Nephron progenitor cell (in vitro differentiated cells): Measurements from ENCODE around the gene OSBP2.

Experiments used
- DNase-seq: peaks from one replicate; pipeline ENCODE4 v3.0.0; 2021
- H3K27ac Mint-ChIP-seq: 2 replicates; pipeline ENCODE4 v1.8.0; 2021; ENCODE audit warnings: mild to moderate bottlenecking, moderate library complexity, mixed read lengths
- H3K27me3 Mint-ChIP-seq: 2 replicates; pipeline ENCODE4 v1.8.0; 2021; ENCODE audit warnings: mild to moderate bottlenecking, low read depth, mixed read lengths; ENCODE audit not compliant: poor library complexity
- H3K36me3 Mint-ChIP-seq: 2 replicates; pipeline ENCODE4 v1.8.0; 2021; ENCODE audit warnings: low read depth, mixed read lengths
- H3K4me1 Mint-ChIP-seq: 2 replicates; pipeline ENCODE4 v1.8.0; 2021; ENCODE audit warnings: mixed read lengths
- H3K4me3 Mint-ChIP-seq: 2 replicates; pipeline ENCODE4 v1.8.0; 2021; ENCODE audit warnings: mild to moderate bottlenecking, moderate library complexity, mixed read lengths
- H3K9me3 Mint-ChIP-seq: 2 replicates; pipeline ENCODE4 v1.8.0; 2021; ENCODE audit warnings: mild to moderate bottlenecking, moderate library complexity, mixed read lengths
- TF ChIP-seq, protein P1 (sequence below): fragments of 200-600 bp; sonication (generic); IDR thresholded peaks from 2 replicates; pipeline ENCODE4 v1.5.0; 2021; ENCODE audit warnings: antibody characterized with exemption

The OSBP2 gene

DNA sequence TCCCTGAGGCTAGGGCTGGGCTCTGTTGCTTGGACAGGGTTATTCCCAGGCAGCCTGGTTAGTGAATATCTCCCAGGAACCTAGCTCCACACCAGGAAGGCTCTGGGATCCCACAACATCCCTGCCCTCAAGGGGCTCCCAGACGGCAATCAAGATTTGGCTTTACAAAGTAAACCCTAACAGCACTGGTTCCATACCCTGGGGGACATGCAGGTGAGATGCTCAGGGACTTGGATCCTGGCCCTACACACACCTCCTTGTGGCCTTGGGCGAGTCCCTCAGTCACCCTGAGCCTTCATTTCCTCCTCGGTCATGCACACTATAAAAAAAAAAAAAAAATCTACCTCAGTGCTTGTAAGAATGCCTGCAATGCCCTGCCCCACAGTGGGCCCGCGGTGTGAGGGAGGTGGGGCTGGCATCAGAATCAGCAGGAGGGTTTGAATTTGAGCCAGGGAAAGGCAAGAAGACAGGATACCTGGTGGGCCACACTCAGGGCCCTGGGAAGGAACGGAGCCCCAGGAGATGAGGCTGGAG, 187.6 kb downstream of the OSBP2 start:
- peaks cover 12% of the 10 kb centered on the region for H3K4me1 Mint-ChIP-seq
- peaks cover 9% of the 10 kb centered on the region for H3K27me3 Mint-ChIP-seq
- no peaks in the 10 kb centered on the region for H3K36me3 Mint-ChIP-seq
- DNase-seq = no peak
- no peak overlapping the region for H3K4me3 Mint-ChIP-seq
- H3K9me3 Mint-ChIP-seq = no peaks in the 10 kb centered on the region
- no peak overlapping the region for H3K27ac Mint-ChIP-seq
- TF ChIP-seq, protein P1, sequence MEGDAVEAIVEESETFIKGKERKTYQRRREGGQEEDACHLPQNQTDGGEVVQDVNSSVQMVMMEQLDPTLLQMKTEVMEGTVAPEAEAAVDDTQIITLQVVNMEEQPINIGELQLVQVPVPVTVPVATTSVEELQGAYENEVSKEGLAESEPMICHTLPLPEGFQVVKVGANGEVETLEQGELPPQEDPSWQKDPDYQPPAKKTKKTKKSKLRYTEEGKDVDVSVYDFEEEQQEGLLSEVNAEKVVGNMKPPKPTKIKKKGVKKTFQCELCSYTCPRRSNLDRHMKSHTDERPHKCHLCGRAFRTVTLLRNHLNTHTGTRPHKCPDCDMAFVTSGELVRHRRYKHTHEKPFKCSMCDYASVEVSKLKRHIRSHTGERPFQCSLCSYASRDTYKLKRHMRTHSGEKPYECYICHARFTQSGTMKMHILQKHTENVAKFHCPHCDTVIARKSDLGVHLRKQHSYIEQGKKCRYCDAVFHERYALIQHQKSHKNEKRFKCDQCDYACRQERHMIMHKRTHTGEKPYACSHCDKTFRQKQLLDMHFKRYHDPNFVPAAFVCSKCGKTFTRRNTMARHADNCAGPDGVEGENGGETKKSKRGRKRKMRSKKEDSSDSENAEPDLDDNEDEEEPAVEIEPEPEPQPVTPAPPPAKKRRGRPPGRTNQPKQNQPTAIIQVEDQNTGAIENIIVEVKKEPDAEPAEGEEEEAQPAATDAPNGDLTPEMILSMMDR = no peak

DNA sequence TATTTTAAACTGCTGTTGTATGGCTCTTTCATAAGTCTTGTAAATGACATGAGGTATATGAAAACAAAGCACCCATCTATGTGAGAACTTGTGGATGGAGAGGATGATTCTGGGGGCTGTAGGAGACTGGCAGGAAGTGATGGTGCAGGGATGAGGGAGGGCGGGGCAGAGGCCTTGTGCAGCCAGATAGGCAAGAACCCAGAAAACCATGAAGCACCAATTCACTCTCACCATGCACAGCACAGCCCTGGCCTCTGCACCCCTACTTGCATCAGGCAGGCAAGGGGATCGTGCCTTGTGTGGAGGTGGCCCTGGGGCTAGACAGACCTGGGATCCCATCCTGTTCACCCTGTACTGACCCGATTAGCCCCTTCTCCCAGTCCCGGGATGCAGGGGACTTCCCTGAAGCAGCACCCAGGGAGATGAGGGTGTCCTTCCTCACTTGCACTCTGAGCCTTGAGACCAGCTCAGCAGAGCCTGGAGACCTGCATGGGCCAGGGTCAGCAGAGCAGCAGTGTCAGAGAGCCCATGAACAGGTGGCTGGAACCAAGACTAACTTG, 188.4 kb downstream of the OSBP2 start:
- peaks cover 12% of the 10 kb centered on the region for H3K27me3 Mint-ChIP-seq
- no peak overlapping the region for H3K4me3 Mint-ChIP-seq
- no peak for DNase-seq
- peak overlapping the region; percentile 51 for H3K27ac Mint-ChIP-seq
- TF ChIP-seq, protein P1 = no peak
- H3K4me1 Mint-ChIP-seq = peaks cover 10% of the 10 kb centered on the region
- no peaks in the 10 kb centered on the region for H3K9me3 Mint-ChIP-seq
- no peaks in the 10 kb centered on the region for H3K36me3 Mint-ChIP-seq

DNA sequence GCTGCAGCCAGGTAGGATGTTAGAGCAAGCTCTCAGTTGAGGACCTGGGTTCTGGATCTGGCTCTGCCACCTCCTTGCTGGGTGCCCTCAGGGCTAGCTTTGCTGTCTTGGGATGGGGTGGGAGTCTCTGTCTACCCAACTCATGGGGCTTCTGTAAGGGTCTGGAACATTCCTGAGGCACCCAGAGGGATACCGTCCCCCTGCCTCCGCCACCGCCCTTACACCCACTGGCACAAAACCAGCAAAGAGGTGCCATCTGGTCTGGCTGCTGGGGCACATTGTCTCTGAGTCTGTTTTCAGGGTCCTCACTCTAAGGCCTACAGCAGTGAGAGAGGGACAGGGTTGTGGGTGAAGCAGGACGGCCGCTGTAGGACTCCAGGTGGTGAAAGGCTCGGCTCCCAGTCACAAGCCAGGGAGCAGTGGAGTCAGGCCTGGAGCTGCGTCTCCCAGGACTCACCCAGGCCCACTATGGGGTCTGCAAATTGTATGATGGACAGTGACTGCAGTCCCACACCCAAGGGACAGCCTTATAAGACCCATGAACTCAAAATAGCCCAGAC, 189.0 kb downstream of the OSBP2 start:
- H3K27me3 Mint-ChIP-seq = peaks cover 8% of the 10 kb centered on the region
- H3K27ac Mint-ChIP-seq = peak overlapping the region; percentile 32
- TF ChIP-seq, protein P1 = no peak
- H3K4me1 Mint-ChIP-seq = peaks cover 8% of the 10 kb centered on the region
- no peaks in the 10 kb centered on the region for H3K9me3 Mint-ChIP-seq
- H3K36me3 Mint-ChIP-seq = no peaks in the 10 kb centered on the region
- H3K4me3 Mint-ChIP-seq = no peak overlapping the region
- DNase-seq = no peak

DNA sequence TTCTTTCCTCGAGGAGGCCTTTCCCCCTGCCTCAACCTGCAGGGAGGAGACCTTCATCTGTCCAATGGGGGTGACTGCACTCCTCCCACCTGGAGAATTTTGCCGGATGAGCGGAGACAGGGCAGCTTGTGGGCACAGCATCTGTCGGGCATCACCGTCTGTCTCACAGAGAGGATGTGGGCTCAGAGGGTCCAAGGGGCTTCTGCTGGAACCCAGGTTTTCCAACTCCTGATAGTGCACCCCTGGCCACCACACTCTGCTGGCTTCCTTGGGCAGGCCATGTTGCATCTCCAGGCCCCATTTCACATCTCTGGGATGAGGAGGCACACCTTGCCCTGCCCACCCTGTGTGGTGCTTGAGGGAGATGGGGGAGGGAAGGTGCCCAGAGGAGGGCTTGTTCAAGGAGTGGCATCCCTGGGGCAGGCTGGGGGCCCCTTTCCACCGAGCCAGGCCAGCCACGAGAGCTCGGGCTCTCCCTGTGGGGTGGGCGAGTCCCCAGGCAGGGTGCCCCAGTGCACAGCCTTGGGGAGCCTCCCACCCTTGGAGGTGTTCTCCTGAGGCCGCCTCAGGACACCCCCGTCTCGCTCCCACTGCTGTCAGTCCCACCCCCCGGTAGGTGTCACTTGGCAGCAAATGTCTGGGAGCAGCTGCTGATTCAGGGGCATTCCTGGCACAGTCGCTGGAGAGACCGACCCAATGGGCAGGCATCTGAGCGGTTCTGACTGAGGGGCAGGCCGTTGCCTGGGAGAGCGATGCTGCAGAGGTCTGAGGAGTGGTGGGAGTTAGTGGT, 189.7 kb downstream of the OSBP2 start:
- peaks cover 6% of the 10 kb centered on the region for H3K27me3 Mint-ChIP-seq
- TF ChIP-seq, protein P1 = no peak
- no peaks in the 10 kb centered on the region for H3K36me3 Mint-ChIP-seq
- no peak overlapping the region for H3K27ac Mint-ChIP-seq
- no peak overlapping the region for H3K4me3 Mint-ChIP-seq
- no peaks in the 10 kb centered on the region for H3K9me3 Mint-ChIP-seq
- DNase-seq = no peak
- peaks cover 7% of the 10 kb centered on the region for H3K4me1 Mint-ChIP-seq

DNA sequence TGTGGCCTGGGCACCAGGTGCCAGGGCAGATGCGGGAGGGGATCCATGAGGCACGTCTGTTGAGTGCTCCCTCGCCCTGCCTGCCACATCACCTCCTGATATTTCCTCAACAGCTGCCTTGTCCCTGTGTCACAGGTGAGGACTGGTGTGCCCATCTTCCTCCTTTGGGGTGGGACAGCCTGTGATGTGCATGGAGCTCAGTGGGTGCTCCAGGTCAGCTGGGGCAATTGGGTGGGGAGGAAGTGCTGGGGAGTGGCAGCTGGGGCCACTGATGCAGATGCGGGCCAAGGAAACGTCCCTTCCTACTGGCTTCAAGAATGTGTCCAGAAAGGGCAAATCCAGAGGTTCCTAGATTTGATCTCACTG, 190.3 kb downstream of the OSBP2 start:
- H3K4me3 Mint-ChIP-seq = no peak overlapping the region
- H3K27me3 Mint-ChIP-seq = peaks cover 6% of the 10 kb centered on the region
- H3K27ac Mint-ChIP-seq = no peak overlapping the region
- TF ChIP-seq, protein P1 = no peak
- DNase-seq = no peak
- peaks cover 7% of the 10 kb centered on the region for H3K4me1 Mint-ChIP-seq
- no peaks in the 10 kb centered on the region for H3K9me3 Mint-ChIP-seq
- H3K36me3 Mint-ChIP-seq = no peaks in the 10 kb centered on the region
